ENCODE results near the gene EYA3.

The EYA3 gene

DNA sequence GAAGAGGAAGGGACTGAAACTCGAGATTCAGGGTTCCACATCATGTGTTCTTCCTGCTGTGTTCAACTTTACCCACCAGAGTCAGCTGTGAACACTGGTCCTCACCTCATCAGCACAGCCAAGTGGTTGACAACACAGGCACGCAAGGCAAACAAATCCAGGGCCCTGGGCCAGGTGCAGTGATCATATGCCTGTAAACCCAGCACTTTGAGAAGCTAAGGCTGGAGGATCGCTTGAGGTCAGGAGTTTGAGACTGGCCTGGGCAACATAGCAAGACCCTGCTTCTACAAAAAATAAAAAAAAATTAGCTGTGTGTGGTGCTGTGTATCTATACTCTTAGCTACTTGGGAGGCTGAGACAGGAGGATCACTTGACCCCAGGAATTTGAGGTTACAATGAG lies 137.0 kb downstream of the EYA3 start:
- TF ChIP-seq YY1 (IDR thresholded peaks at IDR 0.05; ENCODE audit: insufficient read depth, insufficient read length) (no peak), SUZ12 (IDR thresholded peaks at IDR 0.05; ENCODE audit: extremely low read depth, insufficient read depth, insufficient read length) (no peak), ZNF274 (IDR thresholded peaks at IDR 0.05; ENCODE audit: low read depth, low read length) (no peak)
- peaks cover 5% of the 10 kb centered on the region for H3K4me1 ChIP-seq (ENCODE audit: insufficient read depth, insufficient read length)
- H3K9me3 ChIP-seq (ENCODE audit: insufficient read depth, low read length): no peaks in the 10 kb centered on the region
- no peaks in the 10 kb centered on the region for H3K27me3 ChIP-seq (ENCODE audit: insufficient read depth, insufficient read length)
- H3K36me3 ChIP-seq (ENCODE audit: insufficient read depth, insufficient read length, low read length): no peaks in the 10 kb centered on the region
- no peak overlapping the region for H3K4me3 ChIP-seq (ENCODE audit: insufficient read length, low read depth)
- H3K9ac ChIP-seq (ENCODE audit: insufficient read length, low read depth): no peak overlapping the region
- DNase-seq (ENCODE audit: low read depth, low spot score): no peak

DNA sequence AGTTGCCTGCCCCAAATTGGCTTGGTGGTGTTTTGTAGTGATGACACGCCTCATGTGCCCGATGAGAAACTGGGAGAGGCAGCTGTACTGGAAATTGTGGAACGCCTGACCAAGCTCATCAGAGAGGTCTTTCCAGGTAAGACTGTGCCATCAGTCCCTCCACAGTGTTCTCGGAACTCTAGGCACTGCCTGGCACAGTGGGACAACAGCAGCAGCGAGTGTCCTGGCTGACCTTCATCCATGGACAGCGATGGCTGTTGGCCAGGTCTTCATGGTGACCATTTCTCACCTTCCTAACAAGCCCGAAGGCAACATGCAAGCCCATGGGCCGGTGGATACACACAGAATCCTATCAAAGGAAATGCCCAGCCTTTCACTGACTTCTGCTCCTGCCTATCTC lies 139.4 kb downstream of the EYA3 start:
- no peak for DNase-seq (ENCODE audit: low read depth, low spot score)
- no peak overlapping the region for H3K9ac ChIP-seq (ENCODE audit: insufficient read length, low read depth)
- no peaks in the 10 kb centered on the region for H3K9me3 ChIP-seq (ENCODE audit: insufficient read depth, low read length)
- H3K4me1 ChIP-seq (ENCODE audit: insufficient read depth, insufficient read length): peaks cover 3% of the 10 kb centered on the region
- TF ChIP-seq SUZ12 (IDR thresholded peaks at IDR 0.05; ENCODE audit: extremely low read depth, insufficient read depth, insufficient read length): no peak
- TF ChIP-seq ZNF274 (IDR thresholded peaks at IDR 0.05; ENCODE audit: low read depth, low read length): no peak
- no peak for TF ChIP-seq YY1 (IDR thresholded peaks at IDR 0.05; ENCODE audit: insufficient read depth, insufficient read length)
- no peak overlapping the region for H3K4me3 ChIP-seq (ENCODE audit: insufficient read length, low read depth)
- no peaks in the 10 kb centered on the region for H3K36me3 ChIP-seq (ENCODE audit: insufficient read depth, insufficient read length, low read length)
- no peaks in the 10 kb centered on the region for H3K27me3 ChIP-seq (ENCODE audit: insufficient read depth, insufficient read length)

DNA sequence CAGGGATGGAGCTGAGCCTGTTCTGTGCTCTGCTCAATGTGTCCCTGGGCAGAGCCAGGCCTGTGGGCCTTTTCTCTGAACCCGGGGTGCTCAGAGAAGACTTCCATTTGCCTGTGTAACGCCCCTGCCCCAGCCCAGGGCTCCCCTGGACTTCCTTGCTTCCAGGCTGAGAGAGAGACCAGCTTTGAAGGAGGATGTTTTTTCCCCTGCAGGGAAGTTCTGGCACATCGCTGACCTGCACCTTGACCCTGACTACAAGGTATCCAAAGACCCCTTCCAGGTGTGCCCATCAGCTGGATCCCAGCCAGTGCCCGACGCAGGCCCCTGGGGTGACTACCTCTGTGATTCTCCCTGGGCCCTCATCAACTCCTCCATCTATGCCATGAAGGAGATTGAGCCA lies 143.4 kb downstream of the EYA3 start:
- DNase-seq (ENCODE audit: low read depth, low spot score): no peak
- no peak overlapping the region for H3K4me3 ChIP-seq (ENCODE audit: insufficient read length, low read depth)
- H3K4me1 ChIP-seq (ENCODE audit: insufficient read depth, insufficient read length): peaks cover 5% of the 10 kb centered on the region
- no peaks in the 10 kb centered on the region for H3K36me3 ChIP-seq (ENCODE audit: insufficient read depth, insufficient read length, low read length)
- no peak overlapping the region for H3K9ac ChIP-seq (ENCODE audit: insufficient read length, low read depth)
- TF ChIP-seq ZNF274 (IDR thresholded peaks at IDR 0.05; ENCODE audit: low read depth, low read length) (no peak), SUZ12 (IDR thresholded peaks at IDR 0.05; ENCODE audit: extremely low read depth, insufficient read depth, insufficient read length) (no peak)
- H3K27me3 ChIP-seq (ENCODE audit: insufficient read depth, insufficient read length): no peaks in the 10 kb centered on the region
- H3K9me3 ChIP-seq (ENCODE audit: insufficient read depth, low read length): no peaks in the 10 kb centered on the region

DNA sequence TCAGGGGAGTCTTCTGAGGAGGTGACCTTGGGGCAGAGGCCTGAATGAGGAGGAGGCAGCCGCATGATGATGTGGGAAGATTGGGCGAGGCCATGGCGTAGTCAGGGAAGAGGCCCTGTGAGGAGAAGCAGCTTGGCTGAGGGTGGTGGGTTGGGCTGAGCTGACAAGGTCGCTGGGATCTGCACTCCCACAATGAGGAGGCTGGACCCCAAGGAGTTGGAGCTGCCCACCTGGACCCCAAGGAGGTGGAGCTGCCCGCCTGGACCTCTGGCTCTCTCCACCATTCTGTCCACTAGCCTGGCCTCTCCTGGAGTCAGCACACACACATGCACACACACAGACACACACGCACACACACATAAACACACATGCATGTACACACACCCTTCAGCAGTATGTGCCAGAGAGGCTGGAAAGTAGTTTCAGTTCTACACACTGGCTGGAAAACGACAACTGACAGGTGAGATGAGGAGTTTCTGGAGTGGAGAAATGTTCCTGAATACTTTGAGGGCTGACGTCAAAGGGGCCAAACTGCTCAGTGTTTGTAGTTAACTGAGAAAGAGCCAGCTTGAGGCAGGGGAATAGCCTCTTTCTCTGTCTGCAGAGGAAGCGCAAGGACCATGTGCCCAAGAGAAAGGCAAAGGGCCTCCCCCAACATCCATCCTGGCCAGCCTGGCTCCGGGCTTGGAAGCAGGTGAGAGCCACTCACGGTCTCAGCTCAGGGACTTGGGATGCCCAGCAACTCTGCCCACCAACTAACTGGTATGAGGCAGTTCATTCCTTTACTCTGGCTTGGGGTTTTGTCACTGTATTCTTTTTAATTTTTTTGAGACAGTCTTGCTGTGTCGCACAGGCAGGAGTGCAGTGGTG lies 146.5 kb downstream of the EYA3 start:
- H3K4me3 ChIP-seq (ENCODE audit: insufficient read length, low read depth): no peak overlapping the region
- TF ChIP-seq YY1 (IDR thresholded peaks at IDR 0.05; ENCODE audit: insufficient read depth, insufficient read length) (no peak), ZNF274 (IDR thresholded peaks at IDR 0.05; ENCODE audit: low read depth, low read length) (no peak), SUZ12 (IDR thresholded peaks at IDR 0.05; ENCODE audit: extremely low read depth, insufficient read depth, insufficient read length) (no peak)
- H3K4me1 ChIP-seq (ENCODE audit: insufficient read depth, insufficient read length): peaks cover 4% of the 10 kb centered on the region
- no peaks in the 10 kb centered on the region for H3K27me3 ChIP-seq (ENCODE audit: insufficient read depth, insufficient read length)
- DNase-seq (ENCODE audit: low read depth, low spot score): no peak
- H3K9ac ChIP-seq (ENCODE audit: insufficient read length, low read depth): no peak overlapping the region
- H3K9me3 ChIP-seq (ENCODE audit: insufficient read depth, low read length): no peaks in the 10 kb centered on the region
- H3K36me3 ChIP-seq (ENCODE audit: insufficient read depth, insufficient read length, low read length): no peaks in the 10 kb centered on the region

DNA sequence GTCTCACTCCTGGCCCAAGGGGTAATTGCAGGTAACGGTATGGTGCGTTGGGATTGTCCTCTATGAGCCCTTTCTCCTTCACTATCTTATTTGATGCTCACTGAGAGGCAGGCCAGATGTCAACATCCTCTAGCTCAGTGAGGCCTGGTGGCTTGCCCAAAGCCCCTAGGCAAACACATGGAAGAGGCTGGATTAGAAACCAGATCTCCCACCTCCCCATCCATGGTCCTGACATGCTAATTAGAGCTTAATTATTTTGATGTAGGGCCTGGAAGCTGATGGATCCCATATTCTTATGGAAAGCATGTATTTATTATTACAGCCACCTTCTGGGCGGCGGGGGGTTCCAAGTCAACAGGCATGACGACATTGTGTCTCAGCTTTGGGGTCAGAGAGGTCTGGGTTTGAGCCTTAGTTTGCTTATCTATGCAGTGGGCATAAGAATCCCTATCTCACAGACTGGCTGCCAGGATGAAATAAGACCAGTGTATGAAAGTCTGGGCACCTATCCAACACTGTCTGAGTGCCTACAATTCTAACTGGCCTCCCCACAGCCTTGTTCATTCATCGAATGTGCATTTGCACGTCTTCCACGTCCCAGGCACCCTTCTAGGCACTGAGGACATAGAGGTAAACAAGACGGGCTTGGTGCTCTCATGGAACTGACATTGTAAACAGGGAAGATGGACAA lies 147.4 kb downstream of the EYA3 start:
- Histone ChIP-seq H3K36me3 (ENCODE audit: insufficient read depth, insufficient read length, low read length) (no peaks in the 10 kb centered on the region), H3K4me1 (ENCODE audit: insufficient read depth, insufficient read length) (peaks cover 4% of the 10 kb centered on the region), H3K27me3 (ENCODE audit: insufficient read depth, insufficient read length) (no peaks in the 10 kb centered on the region), H3K9me3 (ENCODE audit: insufficient read depth, low read length) (no peaks in the 10 kb centered on the region), H3K4me3 (ENCODE audit: insufficient read length, low read depth) (no peak overlapping the region), H3K9ac (ENCODE audit: insufficient read length, low read depth) (no peak overlapping the region)
- TF ChIP-seq ZNF274 (IDR thresholded peaks at IDR 0.05; ENCODE audit: low read depth, low read length) (no peak), SUZ12 (IDR thresholded peaks at IDR 0.05; ENCODE audit: extremely low read depth, insufficient read depth, insufficient read length) (no peak), YY1 (IDR thresholded peaks at IDR 0.05; ENCODE audit: insufficient read depth, insufficient read length) (no peak)
- no peak for DNase-seq (ENCODE audit: low read depth, low spot score)

DNA sequence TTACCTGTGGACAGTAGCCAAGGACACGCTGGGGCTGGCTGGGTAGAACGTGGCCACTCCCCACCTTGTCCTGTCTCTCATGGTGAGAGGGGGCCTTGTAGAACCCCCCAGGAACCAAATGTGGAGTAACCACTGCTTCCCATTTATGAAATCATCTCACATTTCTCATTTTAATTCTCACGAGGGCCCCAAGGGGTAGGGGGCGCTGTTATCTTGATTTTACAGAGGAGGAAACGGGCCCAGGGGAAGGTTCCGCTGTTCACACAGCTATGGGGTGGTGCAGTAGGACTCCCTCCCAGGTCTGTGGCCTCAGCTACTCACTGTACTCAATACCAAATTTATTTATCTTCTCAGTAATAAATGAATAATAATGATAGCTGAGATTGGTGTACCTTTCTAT lies 148.1 kb downstream of the EYA3 start:
- DNase-seq (ENCODE audit: low read depth, low spot score): no peak
- peaks cover 5% of the 10 kb centered on the region for H3K27me3 ChIP-seq (ENCODE audit: insufficient read depth, insufficient read length)
- no peak overlapping the region for H3K9ac ChIP-seq (ENCODE audit: insufficient read length, low read depth)
- TF ChIP-seq YY1 (IDR thresholded peaks at IDR 0.05; ENCODE audit: insufficient read depth, insufficient read length): no peak
- no peaks in the 10 kb centered on the region for H3K36me3 ChIP-seq (ENCODE audit: insufficient read depth, insufficient read length, low read length)
- no peak overlapping the region for H3K4me3 ChIP-seq (ENCODE audit: insufficient read length, low read depth)
- no peaks in the 10 kb centered on the region for H3K9me3 ChIP-seq (ENCODE audit: insufficient read depth, low read length)
- peaks cover 9% of the 10 kb centered on the region for H3K4me1 ChIP-seq (ENCODE audit: insufficient read depth, insufficient read length)

DNA sequence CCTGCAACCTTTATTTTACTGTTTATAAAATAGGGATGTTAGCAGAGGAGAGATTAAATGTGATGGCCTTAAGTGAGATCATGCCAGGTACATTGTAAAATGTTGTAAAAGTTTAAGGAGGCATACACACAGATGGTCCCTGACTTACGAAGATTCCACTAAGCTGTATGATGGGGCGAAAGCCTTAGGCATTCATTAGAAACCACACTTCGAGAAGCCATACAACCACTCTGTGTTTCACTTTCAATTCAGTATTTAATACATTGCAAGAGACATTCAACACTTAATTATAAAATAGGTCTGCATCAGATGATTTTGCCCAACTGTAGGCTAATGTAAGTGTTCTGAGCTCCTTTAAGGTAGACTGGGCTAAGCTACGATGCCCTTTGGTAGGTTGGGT lies 149.9 kb downstream of the EYA3 start:
- H3K9me3 ChIP-seq (ENCODE audit: insufficient read depth, low read length): no peaks in the 10 kb centered on the region
- no peaks in the 10 kb centered on the region for H3K36me3 ChIP-seq (ENCODE audit: insufficient read depth, insufficient read length, low read length)
- no peak for TF ChIP-seq ZNF274 (IDR thresholded peaks at IDR 0.05; ENCODE audit: low read depth, low read length)
- TF ChIP-seq YY1 (IDR thresholded peaks at IDR 0.05; ENCODE audit: insufficient read depth, insufficient read length): no peak
- TF ChIP-seq SUZ12 (IDR thresholded peaks at IDR 0.05; ENCODE audit: extremely low read depth, insufficient read depth, insufficient read length): no peak
- peaks cover 10% of the 10 kb centered on the region for H3K4me1 ChIP-seq (ENCODE audit: insufficient read depth, insufficient read length)
- peaks cover 5% of the 10 kb centered on the region for H3K27me3 ChIP-seq (ENCODE audit: insufficient read depth, insufficient read length)
- H3K9ac ChIP-seq (ENCODE audit: insufficient read length, low read depth): no peak overlapping the region
- H3K4me3 ChIP-seq (ENCODE audit: insufficient read length, low read depth): no peak overlapping the region
- DNase-seq (ENCODE audit: low read depth, low spot score): no peak

Measured in NT2/D1 (cell line).